Measurements from ENCODE around the gene DGKB. TPM values are rescaled to one million over a fixed set of nuclear protein-coding genes. Genes with fewer than 3 reads are reported as not detected.

Gene DGKB
- total and polyA plus RNA-seq, 2 donors from 2014 or later: 0.26 to 1.5 TPM

GRCh38 chr7:14258861-14259260 lies 643.7 kb downstream of the DGKB start:
- Histone ChIP-seq H3K36me3 (ENCODE audit: control insufficient read depth in 2 of 3, insufficient read depth in 3 of 3, low read length in 3 of 3) (no peaks in the 10 kb centered on the region), H3K9ac (ENCODE audit: low read length in 3 of 3) (no peak overlapping the region), H3K27me3 (ENCODE audit: control insufficient read depth, insufficient read depth, low read length) (no peaks in the 10 kb centered on the region), H3K4me1 (ENCODE audit: control insufficient read depth in 2 of 3, insufficient read depth in 2 of 3, low read depth in 1 of 3, low read length in 3 of 3) (no peaks in the 10 kb centered on the region), H3K4me3 (ENCODE audit: low read length in 3 of 3) (no peak overlapping the region), H3K9me3 (ENCODE audit: control insufficient read depth in 2 of 3, insufficient read depth in 1 of 3, low read length in 3 of 3) (no peaks in the 10 kb centered on the region), H3K27ac (ENCODE audit: low read depth in 2 of 2, low read length in 2 of 2) (no peak overlapping the region)
- no peak for DNase-seq
- no peak for FAIRE-seq
- intact Hi-C loops (cut with DNase I): no loop called here
- no peak for TF ChIP-seq CTCF (IDR thresholded peaks at IDR 0.05; ENCODE audit: borderline replicate concordance, extremely low read depth, insufficient read depth)

- Histone ChIP-seq H3K4me3 (ENCODE audit: low read length in 3 of 3) (no peak overlapping the region), H3K27me3 (ENCODE audit: control insufficient read depth, insufficient read depth, low read length) (no peaks in the 10 kb centered on the region), H3K9ac (ENCODE audit: low read length in 3 of 3) (no peak overlapping the region), H3K36me3 (ENCODE audit: control insufficient read depth in 2 of 3, insufficient read depth in 3 of 3, low read length in 3 of 3) (no peaks in the 10 kb centered on the region), H3K4me1 (ENCODE audit: control insufficient read depth in 2 of 3, insufficient read depth in 2 of 3, low read depth in 1 of 3, low read length in 3 of 3) (no peaks in the 10 kb centered on the region), H3K9me3 (ENCODE audit: control insufficient read depth in 2 of 3, insufficient read depth in 1 of 3, low read length in 3 of 3) (no peaks in the 10 kb centered on the region), H3K27ac (ENCODE audit: low read depth in 2 of 2, low read length in 2 of 2) (no peak overlapping the region)
- FAIRE-seq (no peak), DNase-seq (no peak)
- no peak for TF ChIP-seq CTCF (IDR thresholded peaks at IDR 0.05; ENCODE audit: borderline replicate concordance, extremely low read depth, insufficient read depth)
- intact Hi-C loops (cut with DNase I): no loop called here
These were observed 644.1 kb downstream of the DGKB start for GRCh38 chr7:14258441-14258840.

GRCh38 chr7:14252458-14252857 lies 650.1 kb downstream of the DGKB start:
- DNase-seq (no peak), FAIRE-seq (no peak)
- Histone ChIP-seq H3K4me3 (ENCODE audit: low read length in 3 of 3) (no peak overlapping the region), H3K9ac (ENCODE audit: low read length in 3 of 3) (no peak overlapping the region), H3K27ac (ENCODE audit: low read depth in 2 of 2, low read length in 2 of 2) (no peak overlapping the region), H3K27me3 (ENCODE audit: control insufficient read depth, insufficient read depth, low read length) (no peaks in the 10 kb centered on the region), H3K9me3 (ENCODE audit: control insufficient read depth in 2 of 3, insufficient read depth in 1 of 3, low read length in 3 of 3) (peaks cover 0 to 3% (median 0%) of the 10 kb centered on the region in 3 donors), H3K4me1 (ENCODE audit: control insufficient read depth in 2 of 3, insufficient read depth in 2 of 3, low read depth in 1 of 3, low read length in 3 of 3) (no peaks in the 10 kb centered on the region), H3K36me3 (ENCODE audit: control insufficient read depth in 2 of 3, insufficient read depth in 3 of 3, low read length in 3 of 3) (no peaks in the 10 kb centered on the region)
- intact Hi-C loops (cut with DNase I): no loop called here
- TF ChIP-seq CTCF (IDR thresholded peaks at IDR 0.05; ENCODE audit: borderline replicate concordance, extremely low read depth, insufficient read depth): no peak

GRCh38 chr7:14242175-14242574 lies 660.4 kb downstream of the DGKB start:
- H3K9ac ChIP-seq (ENCODE audit: low read length in 3 of 3): no peak overlapping the region
- DNase-seq (no peak), FAIRE-seq (no peak)
- H3K27ac ChIP-seq (ENCODE audit: low read depth in 2 of 2, low read length in 2 of 2): no peak overlapping the region
- H3K4me1 ChIP-seq (ENCODE audit: control insufficient read depth in 2 of 3, insufficient read depth in 2 of 3, low read depth in 1 of 3, low read length in 3 of 3): no peaks in the 10 kb centered on the region
- no peaks in the 10 kb centered on the region for H3K27me3 ChIP-seq (ENCODE audit: control insufficient read depth, insufficient read depth, low read length)
- H3K9me3 ChIP-seq (ENCODE audit: control insufficient read depth in 2 of 3, insufficient read depth in 1 of 3, low read length in 3 of 3): no peaks in the 10 kb centered on the region
- no peak overlapping the region for H3K4me3 ChIP-seq (ENCODE audit: low read length in 3 of 3)
- H3K36me3 ChIP-seq (ENCODE audit: control insufficient read depth in 2 of 3, insufficient read depth in 3 of 3, low read length in 3 of 3): no peaks in the 10 kb centered on the region
- intact Hi-C loops (cut with DNase I): no loop called here
- no peak for TF ChIP-seq CTCF (IDR thresholded peaks at IDR 0.05; ENCODE audit: borderline replicate concordance, extremely low read depth, insufficient read depth)

All from kidney (tissue), 14 donors.